Measurements from ENCODE around the gene ZMYND15. TPM values are rescaled to one million over a fixed set of nuclear protein-coding genes. Genes with fewer than 3 reads are reported as not detected.
"Not testable (repeated sequence)": the region's sequence is repeated elsewhere in the genome, so short reads cannot be mapped to it uniquely, and the experiment has no call there.

ZMYND15 gene, protein sequence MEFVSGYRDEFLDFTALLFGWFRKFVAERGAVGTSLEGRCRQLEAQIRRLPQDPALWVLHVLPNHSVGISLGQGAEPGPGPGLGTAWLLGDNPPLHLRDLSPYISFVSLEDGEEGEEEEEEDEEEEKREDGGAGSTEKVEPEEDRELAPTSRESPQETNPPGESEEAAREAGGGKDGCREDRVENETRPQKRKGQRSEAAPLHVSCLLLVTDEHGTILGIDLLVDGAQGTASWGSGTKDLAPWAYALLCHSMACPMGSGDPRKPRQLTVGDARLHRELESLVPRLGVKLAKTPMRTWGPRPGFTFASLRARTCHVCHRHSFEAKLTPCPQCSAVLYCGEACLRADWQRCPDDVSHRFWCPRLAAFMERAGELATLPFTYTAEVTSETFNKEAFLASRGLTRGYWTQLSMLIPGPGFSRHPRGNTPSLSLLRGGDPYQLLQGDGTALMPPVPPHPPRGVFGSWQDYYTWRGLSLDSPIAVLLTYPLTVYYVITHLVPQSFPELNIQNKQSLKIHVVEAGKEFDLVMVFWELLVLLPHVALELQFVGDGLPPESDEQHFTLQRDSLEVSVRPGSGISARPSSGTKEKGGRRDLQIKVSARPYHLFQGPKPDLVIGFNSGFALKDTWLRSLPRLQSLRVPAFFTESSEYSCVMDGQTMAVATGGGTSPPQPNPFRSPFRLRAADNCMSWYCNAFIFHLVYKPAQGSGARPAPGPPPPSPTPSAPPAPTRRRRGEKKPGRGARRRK
- total RNA-seq: 0.06 and 0.15 TPM in 2 replicates

DNA sequence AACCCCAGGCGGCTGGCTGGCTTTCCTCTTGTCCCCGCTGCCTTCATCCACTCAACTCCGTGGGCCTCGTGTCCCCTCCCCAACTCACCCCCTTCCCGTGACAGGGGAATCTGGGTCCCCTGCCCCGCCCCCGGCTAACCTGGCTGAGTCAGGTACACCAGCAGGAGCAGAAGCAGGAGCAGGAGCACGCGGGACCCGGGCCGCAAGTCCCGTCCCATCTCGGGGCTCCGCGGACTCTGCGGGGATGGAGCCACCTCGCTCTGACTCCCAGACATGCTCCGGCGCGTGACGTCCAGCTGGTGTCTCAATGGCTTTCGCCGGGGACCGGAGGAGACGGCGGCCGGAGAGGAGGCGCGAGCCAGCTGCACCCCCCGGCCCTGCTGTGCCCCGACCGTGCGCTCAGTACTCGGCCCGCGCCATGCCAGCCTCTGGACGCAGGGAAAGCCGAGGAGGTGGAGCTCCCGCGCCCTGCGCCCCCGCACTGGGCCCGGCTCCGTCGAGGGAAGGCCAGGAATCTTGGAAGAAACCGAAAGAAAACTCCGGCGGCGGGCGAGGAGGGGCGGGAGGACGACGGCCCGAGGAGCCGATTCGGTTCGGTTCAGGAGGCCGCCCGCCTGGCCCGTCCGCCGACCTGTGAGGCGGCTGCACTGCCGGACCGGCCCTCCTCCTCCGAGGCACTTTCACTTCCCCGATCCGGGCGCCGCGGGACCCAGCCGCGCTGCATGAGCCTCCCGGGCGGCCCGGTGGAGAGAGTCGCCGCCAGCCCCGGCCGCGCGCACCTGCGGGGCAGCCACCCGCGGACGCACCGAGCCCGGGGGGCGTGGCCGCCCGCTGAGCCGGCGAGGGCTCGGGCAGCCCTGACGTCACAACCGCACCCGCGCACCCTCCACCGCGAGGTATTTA lies at the start of gene ZMYND15, which contains the start of gene CXCL16:
Gene ZMYND15, plus strand, starts transcription at position 712 of the 903 bp plus-strand sequence. CDS start 716 bp downstream, outside the sequence.
Gene CXCL16, minus strand, starts transcription at position 807 of the 903 bp plus-strand sequence. Its CDS starts 589 bp downstream, at position 218.
- no peak for DNase-seq (ENCODE audit: extremely low read depth, low read depth, low spot score)

DNA sequence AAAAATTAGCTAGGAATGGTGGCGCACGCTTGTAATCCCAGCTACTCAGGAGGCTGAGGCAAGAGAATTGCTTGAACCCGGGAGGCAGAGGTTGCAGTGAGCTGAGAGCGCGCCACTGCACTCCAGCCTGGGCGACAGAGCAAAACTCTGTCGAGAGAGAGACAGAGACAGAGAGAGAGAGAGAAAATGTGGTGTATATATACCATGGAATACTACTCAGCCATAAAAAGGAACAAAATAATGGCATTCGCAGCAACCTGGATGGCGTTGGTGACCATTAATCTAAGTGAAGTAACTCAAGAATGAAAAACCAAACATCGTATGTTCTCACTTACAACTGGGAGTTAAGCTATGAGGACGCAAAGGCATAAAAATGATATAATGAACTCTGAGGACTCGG lies 49.8 kb upstream of the ZMYND15 start:
- not testable (repeated sequence) for DNase-seq (ENCODE audit: extremely low read depth, low read depth, low spot score)

DNA sequence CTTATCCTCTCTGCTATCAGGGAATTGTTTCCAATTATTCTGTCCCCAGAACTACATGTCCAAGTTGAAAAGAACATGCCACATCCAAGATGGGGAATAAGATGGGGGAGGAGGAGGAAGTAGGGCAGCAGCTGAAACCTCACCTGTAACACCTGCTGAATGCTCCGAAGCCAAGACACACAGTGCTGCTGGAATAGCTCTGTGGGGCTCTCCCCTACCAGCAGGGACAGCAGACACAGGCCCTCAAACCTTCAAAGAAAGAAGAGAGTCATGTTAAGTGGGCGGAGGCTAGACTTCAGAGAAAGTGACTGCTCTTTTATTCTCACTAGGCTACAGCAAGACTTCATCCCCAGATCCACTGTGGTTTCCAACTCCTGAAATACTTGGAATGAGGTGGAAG lies 48.9 kb upstream of the ZMYND15 start:
- no peak for DNase-seq (ENCODE audit: extremely low read depth, low read depth, low spot score)

DNA sequence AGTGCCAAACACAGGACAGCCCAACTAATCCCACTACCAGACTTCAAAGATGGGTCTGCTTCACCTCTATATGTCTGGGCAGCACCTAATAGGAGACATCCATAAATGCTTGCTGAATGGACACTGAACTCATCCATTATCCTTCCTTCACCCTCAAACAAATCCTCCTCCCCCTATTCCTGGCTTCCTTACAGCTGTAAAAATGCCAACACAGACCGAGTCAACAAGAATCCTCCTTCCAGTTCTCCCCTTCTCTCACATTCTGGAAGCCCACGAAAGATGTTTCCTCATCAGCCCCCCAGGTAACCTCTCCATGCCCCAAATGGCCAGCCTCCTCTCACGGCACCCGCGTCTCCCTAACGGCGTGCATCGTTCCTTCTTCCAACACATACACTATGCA lies 47.9 kb upstream of the ZMYND15 start:
- DNase-seq (ENCODE audit: extremely low read depth, low read depth, low spot score): no peak

DNA sequence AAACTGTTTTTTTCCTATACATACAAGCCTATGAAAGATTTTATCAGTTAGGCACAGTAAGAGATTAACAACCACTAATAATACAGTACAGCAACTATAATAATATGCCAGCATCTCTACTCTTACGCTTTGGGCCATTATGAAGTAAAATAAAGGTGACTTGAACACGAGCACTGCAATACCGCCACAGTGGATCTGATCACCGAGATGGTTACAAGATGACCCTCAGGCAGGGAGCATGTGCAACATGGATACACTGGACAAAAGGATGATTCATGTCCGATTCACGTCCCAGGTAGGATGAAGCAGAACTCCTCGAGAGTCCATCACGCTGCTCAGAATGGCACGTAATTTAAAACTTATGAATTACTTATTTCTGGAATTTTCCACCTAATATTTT lies 46.2 kb upstream of the ZMYND15 start:
- no peak for DNase-seq (ENCODE audit: extremely low read depth, low read depth, low spot score)

DNA sequence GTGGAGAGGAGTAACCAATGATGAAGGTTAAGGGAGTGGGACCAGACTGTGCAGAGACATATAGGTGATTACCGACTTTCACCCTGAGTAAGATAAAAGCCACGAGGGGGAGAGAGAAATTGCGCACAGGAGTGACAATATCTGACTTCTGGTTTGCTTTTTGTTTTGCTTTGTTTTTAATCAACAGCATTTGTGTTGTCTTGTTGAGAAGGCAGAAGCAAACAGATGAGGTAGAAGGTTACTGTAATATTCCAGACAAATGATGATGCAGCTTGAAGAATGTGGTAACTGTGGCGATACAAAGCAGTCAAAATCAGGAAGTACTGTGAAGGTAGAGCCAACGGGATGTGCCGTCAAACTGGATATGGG lies 43.2 kb upstream of the ZMYND15 start:
- no peak for DNase-seq (ENCODE audit: extremely low read depth, low read depth, low spot score)

DNA sequence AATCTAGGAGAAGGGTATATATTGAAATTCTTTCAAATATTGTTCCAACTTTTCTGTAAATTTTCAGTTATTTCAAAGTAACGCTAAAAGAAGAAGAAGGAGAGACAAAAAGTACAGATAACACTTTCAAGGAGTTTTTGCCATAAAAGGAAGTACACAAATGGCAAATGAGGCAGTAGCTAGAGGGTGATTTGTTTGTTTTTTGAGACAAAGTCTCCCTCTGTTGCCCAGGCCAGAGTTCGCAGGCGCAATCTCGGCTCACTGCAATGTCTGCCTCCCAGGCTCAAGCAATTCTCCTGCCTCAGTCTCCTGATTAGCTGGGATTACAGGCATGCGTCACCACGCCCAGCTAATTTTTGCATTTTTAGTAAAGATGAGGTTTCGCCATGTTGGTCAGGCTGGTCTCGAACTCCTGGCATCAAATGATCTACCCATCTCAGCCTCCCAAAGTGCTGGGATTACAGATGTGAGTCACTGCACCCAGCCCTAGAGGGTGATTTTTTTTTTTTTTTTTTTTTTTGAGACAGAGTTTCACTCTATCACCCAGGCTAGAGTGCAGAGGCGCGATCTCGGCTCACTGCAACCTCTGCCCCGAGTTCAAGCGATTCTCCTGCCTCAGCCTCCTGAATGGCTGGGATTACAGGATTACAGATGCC lies 40.1 kb upstream of the ZMYND15 start:
- not testable (repeated sequence) for DNase-seq (ENCODE audit: extremely low read depth, low read depth, low spot score)

DNA sequence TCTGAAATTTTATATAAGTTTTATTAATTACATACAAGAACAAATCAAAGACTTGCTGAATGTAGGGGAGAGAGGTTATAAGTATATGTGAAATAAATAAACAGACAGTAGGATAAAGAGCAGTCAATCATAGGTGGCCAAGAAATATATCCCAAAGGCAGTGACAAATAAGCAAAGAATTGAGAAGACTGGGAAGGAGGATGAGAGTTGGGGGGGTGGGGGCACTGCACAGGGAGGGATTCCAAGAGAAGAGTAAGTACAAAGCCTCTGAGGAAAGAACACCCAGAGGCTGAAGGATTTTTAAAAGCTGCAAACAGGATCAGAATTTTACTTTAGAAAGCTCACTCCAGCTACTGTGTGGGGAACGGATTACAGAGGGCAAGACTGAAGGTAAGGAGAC lies 38.5 kb upstream of the ZMYND15 start:
- DNase-seq (ENCODE audit: extremely low read depth, low read depth, low spot score): no peak

DNA sequence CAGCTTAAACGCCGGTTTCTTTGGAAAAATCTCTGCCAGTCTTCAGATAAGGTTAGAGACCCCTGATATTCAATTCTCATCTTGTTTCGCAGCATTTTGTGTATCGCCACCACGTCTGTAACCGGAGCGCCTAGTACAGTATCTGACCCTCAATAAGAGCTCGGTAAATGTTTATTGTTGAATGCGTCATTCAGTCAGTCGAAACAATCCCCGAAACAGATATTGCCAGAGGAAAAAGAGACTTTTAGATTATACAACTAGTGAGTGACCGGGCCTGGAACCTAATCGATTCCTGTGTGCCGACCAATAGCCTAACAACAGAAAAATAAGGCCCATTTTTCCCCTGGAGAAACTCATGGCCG lies 36.3 kb upstream of the ZMYND15 start:
- DNase-seq (ENCODE audit: extremely low read depth, low read depth, low spot score): no peak

DNA sequence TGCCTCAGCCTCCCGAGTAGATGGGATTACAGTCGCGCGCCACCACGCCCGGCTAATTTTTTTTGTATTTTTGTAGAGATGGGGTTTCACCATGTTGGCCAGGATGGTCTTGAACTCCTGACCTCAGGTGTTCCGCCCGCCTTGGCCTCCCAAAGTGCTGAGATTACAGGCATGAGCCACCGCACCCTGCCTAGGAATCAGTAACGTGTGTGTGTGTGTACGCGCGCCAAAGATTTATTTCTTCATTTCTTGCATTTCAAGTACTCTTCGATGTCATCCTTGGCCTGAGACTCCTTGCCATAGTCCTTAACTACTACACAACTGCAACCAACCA lies 35.1 kb upstream of the ZMYND15 start:
- not testable (repeated sequence) for DNase-seq (ENCODE audit: extremely low read depth, low read depth, low spot score)

DNA sequence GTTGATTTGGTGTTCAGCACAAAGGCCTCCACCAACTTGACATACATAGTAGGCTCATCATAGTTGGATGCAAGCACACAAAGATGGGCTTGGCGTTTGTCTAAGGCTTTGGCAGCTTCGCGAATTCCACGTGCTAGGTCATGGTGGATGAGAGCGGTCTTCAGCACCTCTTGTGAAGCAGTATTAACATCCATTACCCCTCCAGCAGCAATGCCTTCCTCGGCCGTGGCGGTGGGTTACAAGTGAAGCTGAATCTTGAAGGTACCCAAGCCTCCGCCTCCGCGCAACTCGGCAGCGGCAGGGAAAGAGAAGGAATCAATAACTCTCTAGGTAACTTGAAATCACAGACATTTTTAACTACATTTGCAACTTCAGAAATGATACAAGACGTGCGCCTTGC lies 34.6 kb upstream of the ZMYND15 start:
- DNase-seq (ENCODE audit: extremely low read depth, low read depth, low spot score): no peak

DNA sequence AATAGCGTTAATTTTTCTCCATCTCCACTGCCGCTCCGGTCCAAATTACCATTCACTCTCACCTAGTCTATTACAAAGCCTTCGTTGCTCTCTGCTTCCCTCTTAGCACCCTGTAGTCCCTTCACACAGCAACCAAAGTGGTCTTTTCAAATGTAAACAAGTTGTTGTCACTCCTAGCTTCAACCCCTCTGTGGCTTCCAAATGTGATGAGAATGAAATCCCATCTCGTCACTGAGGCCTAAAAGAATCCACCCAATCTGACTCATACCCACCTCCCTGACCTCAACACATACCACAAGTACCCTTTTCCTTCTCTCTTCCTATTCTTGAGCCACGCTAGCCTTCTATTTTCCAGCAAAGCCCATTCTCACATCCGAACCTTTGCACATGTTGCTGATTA lies 33.5 kb upstream of the ZMYND15 start:
- no peak for DNase-seq (ENCODE audit: extremely low read depth, low read depth, low spot score)

DNA sequence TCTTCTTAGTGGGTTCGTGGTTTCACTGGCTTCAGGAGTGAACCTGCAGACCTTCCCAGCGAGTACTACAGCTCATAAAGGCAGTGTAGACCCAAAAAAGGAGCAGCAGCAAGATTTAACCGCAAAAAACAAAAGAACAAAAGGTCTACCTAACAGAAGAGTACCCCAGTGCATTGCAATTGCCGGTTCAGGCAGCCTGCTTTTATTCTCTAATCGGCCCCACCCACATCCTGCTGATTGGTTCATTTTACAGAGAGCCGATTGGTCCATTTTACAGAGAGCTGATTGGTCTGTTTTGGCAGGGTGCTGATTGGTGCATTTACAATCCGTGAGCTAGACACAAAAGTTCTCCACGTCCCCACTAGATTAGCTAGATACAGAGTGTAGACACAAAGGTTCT lies 31.2 kb upstream of the ZMYND15 start:
- DNase-seq (ENCODE audit: extremely low read depth, low read depth, low spot score): no peak

DNA sequence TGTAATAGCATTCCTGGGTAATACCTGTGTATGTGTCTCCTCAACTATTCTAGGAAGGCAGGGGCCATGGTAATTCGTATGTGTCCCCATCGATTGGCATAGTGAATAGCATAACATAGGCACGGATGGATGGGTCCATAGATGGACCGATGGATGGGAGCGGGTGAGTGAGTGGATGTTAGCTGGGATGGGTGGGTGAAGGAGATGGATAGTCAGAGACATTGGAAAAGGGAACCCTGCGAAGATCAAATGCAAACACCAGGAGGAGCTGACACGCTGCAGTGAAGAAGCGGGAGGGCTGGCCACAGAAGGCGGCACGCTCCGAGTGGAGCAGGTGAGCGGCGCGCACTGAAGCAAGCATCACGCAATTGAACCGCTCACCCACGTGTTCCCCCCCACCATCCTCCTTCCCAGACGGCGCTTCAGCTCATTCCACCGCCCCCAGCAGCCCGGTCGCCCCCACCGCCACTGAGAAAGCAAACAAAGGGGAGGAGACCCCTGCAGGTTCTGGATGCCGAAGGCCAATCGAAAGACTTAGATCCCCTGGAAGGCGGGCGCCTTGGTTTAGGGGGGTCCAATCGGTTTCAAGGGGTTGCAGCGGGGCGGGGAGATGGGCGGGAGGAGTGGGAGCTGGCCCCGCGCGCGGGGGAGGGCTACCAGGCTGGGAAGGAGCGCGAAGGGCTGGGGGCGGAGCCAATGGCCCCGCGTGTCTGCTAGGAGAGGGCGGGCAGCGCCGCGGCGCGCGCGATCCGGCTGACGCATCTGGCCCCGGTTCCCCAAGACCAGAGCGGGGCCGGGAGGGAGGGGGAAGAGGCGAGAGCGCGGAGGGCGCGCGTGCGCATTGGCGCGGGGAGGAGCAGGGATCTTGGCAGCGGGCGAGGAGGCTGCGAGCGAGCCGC lies 29.6 kb upstream of the ZMYND15 start, which contains the start of gene ARRB2:
Gene ARRB2, plus strand, starts transcription at position 839 of the 899 bp plus-strand sequence. CDS start 90 bp downstream, outside the sequence.
- DNase-seq (ENCODE audit: extremely low read depth, low read depth, low spot score): peak; percentile 84

DNA sequence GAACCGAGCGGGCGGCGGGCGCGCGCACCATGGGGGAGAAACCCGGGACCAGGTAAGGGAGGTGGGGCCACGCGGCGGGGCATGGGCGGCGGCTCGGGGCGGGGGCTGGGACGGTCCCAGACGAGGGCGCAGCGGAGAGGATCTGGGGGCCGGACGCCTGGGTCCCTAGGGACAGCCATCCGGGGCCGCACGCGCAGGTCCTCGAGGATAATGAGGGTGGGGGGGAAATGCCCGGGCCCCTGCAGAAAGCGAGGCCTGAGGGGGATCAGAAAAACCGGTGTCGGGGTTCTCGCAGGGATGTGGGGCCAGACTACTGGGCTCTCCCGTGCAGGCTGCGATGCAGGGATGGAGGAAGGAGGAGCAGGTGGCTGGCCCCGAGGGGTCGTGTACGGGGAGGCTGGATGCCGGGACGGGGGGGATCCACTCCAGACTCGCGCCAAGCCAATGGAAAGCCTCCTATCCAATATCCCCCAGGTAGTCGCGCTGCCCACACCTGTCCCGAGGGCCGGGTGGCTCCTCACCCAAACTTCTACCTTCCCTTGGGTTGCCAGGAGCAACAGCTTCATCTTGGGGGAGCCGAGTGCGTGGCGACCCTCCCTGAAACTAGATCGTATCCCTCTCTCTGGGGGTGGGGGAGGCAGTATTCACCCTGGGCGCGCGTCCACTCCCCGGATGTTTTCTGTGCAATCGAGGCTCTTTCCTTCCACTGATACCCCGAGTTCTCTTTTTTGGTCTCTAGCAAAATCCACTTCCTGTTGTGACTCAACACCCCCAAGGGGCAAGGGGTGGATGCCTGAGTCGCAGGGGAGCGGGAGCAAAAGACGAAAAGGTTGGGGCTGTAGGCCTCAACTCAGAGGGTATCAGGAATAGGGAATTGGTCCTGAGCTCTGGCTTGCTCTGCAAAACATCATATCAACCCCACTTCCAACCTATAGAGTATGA lies 28.7 kb upstream of the ZMYND15 start:
- DNase-seq (ENCODE audit: extremely low read depth, low read depth, low spot score): no peak

DNA sequence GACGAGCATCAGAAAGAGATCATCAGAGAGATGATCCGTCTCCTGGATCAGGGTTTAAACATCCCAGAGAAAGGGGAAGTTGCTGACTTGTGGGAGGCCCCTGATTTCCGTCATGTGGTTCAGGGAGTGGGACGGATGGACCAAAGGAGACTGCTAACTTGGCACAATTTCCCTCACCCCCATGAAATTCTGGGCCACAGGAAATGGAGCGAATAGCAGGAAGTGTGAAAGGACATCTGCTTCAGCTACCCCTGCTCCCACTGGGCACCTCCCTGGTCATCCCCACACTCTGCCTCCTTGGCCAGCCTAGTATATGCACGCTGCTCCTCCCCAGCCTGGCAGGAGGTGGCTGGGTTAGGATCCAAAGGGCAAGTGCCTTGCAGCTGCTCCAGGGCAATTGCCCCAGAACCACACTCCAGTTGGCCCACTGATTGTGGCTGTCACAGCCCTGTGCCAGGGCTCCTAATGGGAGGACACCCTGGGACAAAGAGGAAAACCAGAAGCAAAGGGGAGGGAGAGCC lies 27.9 kb upstream of the ZMYND15 start:
- no peak for DNase-seq (ENCODE audit: extremely low read depth, low read depth, low spot score)

DNA sequence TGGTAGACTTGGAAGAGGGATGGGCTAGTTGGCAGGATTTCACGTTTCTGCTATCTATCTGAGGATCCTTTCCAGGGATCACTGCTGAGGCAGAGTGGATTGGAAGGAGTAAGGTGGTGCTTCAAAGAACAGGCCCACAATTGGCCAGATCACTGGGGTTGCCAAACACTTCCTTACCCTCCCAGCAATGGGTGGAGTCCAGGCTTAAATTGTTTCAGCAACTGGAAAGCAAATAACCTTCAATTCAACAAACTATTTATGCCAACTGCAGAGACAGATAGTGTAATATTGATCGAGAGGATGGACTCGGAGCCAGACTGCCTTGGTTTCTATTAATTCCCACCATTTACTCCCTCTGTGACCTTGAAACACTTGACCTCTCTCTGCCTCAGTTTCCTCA lies 27.1 kb upstream of the ZMYND15 start:
- no peak for DNase-seq (ENCODE audit: extremely low read depth, low read depth, low spot score)
